RKO (cell line): ENCODE measurements around the gene VAMP1.
"Not testable (repeated sequence)": the region's sequence is repeated elsewhere in the genome, so short reads cannot be mapped to it uniquely, and the experiment has no call there.

Experiments
- DNase-seq: peaks from one replicate; pipeline ENCODE4 v3.0.0-alpha.2; 2016; ENCODE audit warnings: low spot score

The VAMP1 gene

DNA sequence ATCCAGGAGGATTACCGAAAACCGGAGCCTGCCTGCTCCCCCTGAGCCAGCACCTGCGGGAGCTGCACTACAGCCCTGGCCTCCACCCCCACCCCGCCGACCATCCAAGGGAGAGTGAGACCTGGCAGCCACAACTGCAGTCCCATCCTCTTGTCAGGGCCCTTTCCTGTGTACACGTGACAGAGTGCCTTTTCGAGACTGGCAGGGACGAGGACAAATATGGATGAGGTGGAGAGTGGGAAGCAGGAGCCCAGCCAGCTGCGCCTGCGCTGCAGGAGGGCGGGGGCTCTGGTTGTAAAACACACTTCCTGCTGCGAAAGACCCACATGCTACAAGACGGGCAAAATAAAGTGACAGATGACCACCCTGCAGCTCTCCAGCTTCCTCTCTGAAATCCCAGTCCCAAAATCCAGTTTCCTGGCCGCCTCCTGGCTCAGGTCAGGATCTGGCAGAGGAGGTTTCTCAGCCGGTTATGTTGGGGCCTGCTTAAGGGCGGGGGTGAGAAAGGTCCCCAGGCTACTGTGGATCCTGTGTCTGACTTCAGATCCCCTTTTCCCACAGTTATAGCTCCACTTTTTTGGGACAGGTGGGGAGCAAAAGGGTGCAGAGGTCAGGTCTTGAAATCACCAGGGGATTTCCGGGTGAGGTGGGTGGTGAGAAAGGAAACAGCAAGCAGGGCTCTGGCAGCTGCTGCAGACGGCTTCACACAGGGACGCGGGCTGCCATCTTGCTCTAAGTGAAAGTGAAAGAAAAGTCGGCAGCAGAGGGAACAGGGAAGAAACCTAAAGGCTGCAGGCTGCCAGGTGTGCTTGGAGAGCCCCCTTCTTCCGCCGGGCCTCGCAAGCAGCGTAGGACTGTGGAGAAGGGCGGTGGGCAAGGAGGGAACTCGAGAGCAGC lies 18.9 kb downstream of the VAMP1 start, which contains the start of gene TAPBPL:
TAPBPL (plus strand) TSS at position 695 of the 897 bp plus-strand sequence. CDS start 207 bp downstream, outside the sequence.
- peak; percentile 88 for DNase-seq

- no peak for DNase-seq
These were observed 19.6 kb downstream of the VAMP1 start for GRCh38 chr12:6450869-6451347.

DNA sequence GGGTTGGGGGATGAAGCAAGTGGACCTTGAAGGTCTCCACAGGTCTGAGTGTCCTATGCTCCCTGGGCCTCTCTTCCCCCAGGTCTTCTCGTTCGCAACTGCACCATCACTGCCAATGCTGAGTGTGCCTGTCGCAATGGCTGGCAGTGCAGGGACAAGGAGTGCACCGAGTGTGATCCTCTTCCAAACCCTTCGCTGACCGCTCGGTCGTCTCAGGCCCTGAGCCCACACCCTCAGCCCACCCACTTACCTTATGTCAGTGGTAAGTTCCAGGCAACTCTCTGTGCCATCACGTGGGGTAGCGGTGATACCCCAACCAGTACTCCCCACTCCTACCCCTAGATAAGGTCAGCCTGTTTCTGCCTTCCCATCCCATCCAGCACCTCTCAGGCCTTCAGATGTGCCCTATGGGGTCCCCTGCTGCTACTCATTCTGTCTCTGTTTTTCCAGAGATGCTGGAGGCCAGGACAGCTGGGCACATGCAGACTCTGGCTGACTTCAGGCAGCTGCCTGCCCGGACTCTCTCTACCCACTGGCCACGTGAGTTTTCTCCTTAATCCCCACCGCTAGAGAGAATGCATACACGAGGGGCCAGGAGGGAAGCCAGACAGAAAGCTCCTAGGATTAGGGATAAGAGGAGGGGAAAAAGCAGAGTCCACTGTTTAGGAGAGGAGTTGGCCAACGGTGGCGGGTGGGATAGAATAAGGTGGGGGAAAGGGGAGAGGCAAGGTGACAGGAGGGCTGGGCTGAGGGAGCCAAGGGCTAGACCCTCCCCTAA lies 20.2 kb downstream of the VAMP1 start:
- DNase-seq, result no peak

DNA sequence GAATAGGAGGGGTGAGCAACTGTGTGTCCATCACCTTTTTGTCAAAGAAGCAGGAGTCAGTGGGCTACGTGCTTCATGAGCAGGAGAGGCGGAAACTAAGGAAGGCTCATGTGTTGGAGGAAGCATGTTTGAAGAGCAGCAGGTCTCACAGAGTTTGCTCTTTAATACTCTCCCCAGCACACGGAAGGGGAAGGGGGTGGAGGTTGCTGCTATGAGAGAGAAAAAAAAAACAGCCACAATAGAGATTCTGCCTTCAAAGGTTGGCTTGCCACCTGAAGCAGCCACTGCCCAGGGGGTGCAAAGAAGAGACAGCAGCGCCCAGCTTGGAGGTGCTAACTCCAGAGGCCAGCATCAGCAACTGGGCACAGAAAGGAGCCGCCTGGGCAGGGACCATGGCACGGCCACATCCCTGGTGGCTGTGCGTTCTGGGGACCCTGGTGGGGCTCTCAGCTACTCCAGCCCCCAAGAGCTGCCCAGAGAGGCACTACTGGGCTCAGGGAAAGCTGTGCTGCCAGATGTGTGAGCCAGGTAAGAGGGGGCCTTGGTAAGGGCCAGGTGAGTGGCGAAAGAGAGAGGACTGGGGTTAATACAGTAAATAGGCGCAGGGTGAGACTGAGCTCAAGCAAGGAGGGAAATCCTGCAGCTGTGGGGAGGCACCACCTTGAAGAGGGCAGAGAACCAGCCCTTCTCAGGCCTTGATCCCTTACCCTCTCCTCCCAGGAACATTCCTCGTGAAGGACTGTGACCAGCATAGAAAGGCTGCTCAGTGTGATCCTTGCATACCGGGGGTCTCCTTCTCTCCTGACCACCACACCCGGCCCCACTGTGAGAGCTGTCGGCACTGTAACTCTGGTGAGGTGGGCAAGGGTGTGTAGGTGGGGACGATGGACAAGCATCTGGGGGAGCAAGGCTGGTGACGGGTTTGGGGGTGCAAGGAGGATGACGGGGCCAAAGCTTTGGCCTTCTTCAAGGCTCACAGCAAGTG lies 25.5 kb downstream of the VAMP1 start, which contains the start of gene CD27:
CD27 (plus strand) TSS at position 252 of the 985 bp plus-strand sequence; CDS start at position 393, 141 bp downstream.
- DNase-seq, result no peak

DNA sequence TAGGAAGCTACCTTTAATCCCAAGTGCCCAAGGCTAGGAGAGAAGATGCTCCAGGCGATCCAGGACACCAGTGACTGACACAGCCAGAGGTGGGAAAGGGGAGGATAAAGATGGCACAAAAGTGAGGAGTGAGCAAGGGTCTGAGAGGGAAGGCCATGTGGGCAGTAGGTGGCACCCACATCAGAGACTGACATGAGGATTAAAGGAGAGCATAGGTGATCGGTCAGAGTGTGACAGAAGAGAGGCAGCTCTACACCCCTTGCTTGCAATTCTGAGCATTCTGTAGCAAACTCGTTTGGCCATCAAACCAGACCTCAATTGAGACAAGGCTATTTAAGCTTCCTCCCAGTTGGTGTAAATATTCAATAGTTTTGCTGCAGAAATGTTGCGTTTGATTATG lies 26.4 kb downstream of the VAMP1 start:
- no peak for DNase-seq

DNA sequence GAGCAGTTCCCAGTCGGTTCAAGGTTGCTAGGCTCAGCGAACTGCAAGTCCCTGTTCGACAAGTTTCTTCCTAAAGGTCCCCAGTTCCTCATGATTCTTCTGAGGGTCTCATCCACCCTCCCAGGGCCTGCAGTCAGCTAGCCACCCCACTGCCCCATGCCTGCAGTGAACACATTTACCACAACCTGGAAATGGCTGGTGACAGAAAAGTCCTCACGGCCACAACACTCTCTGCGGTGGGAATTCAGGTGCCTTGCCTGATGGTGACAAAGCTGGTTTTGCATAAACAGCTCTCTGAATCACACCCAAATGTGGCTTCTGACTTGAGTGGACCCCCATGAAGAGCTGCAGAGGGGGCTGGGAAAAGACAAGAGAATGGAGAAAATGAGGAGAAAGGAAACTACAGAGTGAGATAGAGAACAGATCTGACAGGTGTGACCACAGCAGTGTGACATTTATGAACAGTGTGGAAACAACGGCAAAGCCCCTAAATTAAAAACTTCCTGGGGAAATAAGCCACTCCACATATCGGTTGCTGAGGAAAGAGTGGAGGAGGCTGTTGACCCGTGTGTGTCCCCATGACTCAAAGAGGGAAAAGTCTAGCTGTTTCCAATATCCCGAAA lies 27.0 kb downstream of the VAMP1 start:
- no peak for DNase-seq

DNA sequence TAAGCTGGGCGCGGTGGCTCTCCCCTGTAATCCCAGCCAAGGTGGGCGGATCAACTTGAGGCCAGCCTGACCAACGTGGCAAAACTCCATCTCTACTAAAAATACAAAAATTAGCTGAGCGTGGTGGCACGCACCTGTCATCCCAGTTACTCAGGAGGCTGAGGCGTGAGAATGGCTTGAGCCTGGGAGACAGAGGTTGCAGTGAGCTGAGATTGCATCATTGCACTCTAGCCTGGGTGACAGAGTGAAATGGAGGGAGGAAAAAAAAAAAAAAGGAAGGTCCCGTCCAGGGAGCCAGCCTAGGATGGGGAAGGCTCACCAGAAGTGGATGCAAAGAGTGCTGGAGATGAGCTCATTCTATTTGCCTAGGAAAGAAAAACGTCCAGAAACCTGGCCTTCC lies 27.6 kb downstream of the VAMP1 start:
- DNase-seq, result no peak

DNA sequence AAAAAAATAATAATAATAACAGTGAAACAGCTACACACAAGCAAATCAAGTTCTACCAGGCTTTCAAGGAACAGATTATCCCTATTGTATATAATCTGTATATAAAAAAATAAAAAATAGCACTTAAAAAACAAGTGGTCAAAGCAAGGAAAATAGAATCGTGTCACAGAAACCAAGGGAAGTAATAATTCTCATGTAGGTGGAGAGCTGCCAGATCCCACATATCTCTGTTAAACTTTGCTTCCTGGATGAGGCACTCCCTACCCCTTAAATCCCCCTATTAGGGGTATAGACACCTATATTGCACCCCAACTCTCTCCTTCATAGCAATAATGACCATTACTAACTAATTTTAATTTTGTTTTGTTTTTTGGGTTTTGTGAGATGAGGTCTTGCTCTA lies 30.1 kb downstream of the VAMP1 start:
- no peak for DNase-seq

- no peak for DNase-seq
These were observed 32.1 kb downstream of the VAMP1 start for GRCh38 chr12:6438345-6438744.

GRCh38 chr12:6437586-6437985 lies 32.9 kb downstream of the VAMP1 start:
- no peak for DNase-seq

DNA sequence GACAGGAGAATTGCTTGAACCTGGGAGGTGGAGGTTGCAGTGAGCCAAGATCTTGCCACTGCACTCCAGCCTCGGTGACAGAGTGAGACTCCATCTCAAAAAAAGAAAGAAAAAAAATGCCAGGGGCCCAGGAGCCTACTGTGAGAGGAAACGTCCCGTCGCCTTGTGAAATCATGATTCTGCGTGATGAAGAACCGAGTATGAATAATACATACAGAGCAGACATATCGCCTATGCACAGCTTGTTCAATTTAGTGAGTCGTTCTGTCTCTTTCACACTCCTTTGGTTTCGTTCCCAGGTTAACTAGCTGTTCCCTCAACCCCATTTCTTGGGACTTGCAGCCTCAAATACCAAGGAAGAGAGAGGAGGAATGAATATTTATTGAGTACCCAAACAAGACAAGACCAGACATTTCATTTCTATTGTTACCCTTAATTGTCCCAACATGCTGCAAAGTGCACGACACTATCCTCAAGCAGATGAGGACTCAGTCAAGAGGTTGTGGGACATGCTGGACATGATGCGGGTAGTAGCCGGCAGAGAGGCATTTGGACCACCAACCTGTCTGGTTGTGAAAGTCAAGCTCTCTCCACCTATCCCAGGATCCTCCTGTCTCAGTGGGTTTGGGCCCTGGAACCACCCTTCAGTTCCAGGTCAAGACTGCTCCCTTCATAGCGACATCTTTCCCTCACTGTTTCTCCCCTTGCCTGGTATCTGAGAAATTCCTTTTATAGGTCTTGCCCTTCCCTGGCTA lies 34.3 kb downstream of the VAMP1 start:
- DNase-seq, result no peak

GRCh38 chr12:6434205-6435140 lies 36.0 kb downstream of the VAMP1 start:
- no peak for DNase-seq

GRCh38 chr12:6432991-6433390 lies 37.5 kb downstream of the VAMP1 start:
- DNase-seq, result no peak

GRCh38 chr12:6430124-6430989 lies 40.1 kb downstream of the VAMP1 start:
- peak; percentile 46 for DNase-seq

DNA sequence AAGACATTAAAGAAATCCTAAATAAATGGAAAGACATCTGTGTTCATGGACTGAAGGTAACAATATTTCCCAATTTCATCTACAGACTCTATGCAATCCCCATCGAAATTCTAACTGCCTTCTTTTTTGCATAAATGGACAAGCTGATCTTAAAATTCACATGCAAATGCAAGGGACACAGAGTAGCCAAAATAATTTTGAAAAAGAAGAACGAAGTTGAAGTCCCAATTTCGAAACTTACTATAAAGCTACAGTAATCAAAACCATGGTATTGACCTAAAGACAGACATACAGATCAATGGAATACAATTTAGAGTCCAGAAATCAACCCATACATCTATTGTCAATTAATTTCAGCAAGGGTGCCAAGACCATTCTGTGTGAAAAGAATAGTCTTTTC lies 42.2 kb downstream of the VAMP1 start:
- DNase-seq, result no peak

GRCh38 chr12:6427796-6428195 lies 42.7 kb downstream of the VAMP1 start:
- not testable (repeated sequence) for DNase-seq

GRCh38 chr12:6426882-6427671 lies 43.4 kb downstream of the VAMP1 start:
- DNase-seq, result no peak
